Mesendoderm (in vitro differentiated cells): ENCODE data around the gene EZH2.

Experiments used
- DNase-seq: peaks from one replicate; pipeline ENCODE4 v3.0.0; 2013
- H2AK5ac ChIP-seq: 2 replicates; pipeline ENCODE4 v1.6.1; 2013; ENCODE audit warnings: low read length, inconsistent platforms
- H2BK120ac ChIP-seq: 2 replicates; pipeline ENCODE4 v1.6.1; 2013; ENCODE audit warnings: low read depth, mild to moderate bottlenecking, low read length, moderate library complexity, mixed read lengths
- H2BK15ac ChIP-seq: replicated peaks from 2 replicates; pipeline ENCODE4 v1.6.1; 2013; ENCODE audit warnings: low read depth, mild to moderate bottlenecking, moderate library complexity
- H2BK5ac ChIP-seq: 2 replicates; pipeline ENCODE4 v1.6.1; 2013; ENCODE audit warnings: low read length, inconsistent platforms
- H3K18ac ChIP-seq: 2 replicates; pipeline ENCODE4 v1.6.1; 2013; ENCODE audit warnings: mild to moderate bottlenecking, low read length, mixed read lengths
- H3K23ac ChIP-seq: one replicate; pipeline ENCODE4 v1.6.1; 2013; ENCODE audit warnings: low read length
- H3K27ac ChIP-seq: 2 replicates; pipeline ENCODE4 v1.5.1; 2013; ENCODE audit warnings: low read depth, mild to moderate bottlenecking, inconsistent platforms, low read length, moderate library complexity
- H3K27me3 ChIP-seq: 2 replicates; pipeline ENCODE4 v1.6.1; 2013; ENCODE audit warnings: low read length, control low read depth, mild to moderate bottlenecking, inconsistent platforms; ENCODE audit not compliant: insufficient read depth, poor library complexity
- H3K36me3 ChIP-seq: 2 replicates; pipeline ENCODE4 v1.6.1; 2013; ENCODE audit warnings: low read length, inconsistent platforms; ENCODE audit not compliant: control insufficient read depth, insufficient read depth
- H3K4ac ChIP-seq: one replicate; pipeline ENCODE4 v1.6.1; 2013; ENCODE audit warnings: low read depth, mild to moderate bottlenecking, low read length, moderate library complexity
- H3K4me1 ChIP-seq: 2 replicates; pipeline ENCODE4 v1.6.1; 2013; ENCODE audit warnings: low read depth, low read length, inconsistent platforms; ENCODE audit not compliant: control insufficient read depth
- H3K4me2 ChIP-seq: 2 replicates; pipeline ENCODE4 v1.6.1; 2013; ENCODE audit warnings: low read length
- H3K4me3 ChIP-seq: 2 replicates; pipeline ENCODE4 v1.5.1; 2013; ENCODE audit warnings: mild to moderate bottlenecking, low read length
- H3K56ac ChIP-seq: one replicate; pipeline ENCODE4 v1.6.1; 2013; ENCODE audit warnings: low read length
- H3K79me1 ChIP-seq: 2 replicates; pipeline ENCODE4 v1.6.1; 2013; ENCODE audit warnings: low read length, inconsistent platforms
- H3K79me2 ChIP-seq: 2 replicates; pipeline ENCODE4 v1.6.1; 2013; ENCODE audit warnings: mild to moderate bottlenecking, low read length; ENCODE audit not compliant: control insufficient read depth, insufficient read depth
- H3K9ac ChIP-seq: 2 replicates; pipeline ENCODE4 v1.6.1; 2013; ENCODE audit warnings: low read length, inconsistent platforms
- H4K5ac ChIP-seq: one replicate; pipeline ENCODE4 v1.6.1; 2013; ENCODE audit warnings: low read length
- H4K8ac ChIP-seq: one replicate; pipeline ENCODE4 v1.6.1; 2013; ENCODE audit warnings: low read depth, mild to moderate bottlenecking, control low read depth, low read length, moderate library complexity
- WGBS: extraction: QIAGEN DNeasy Blood & Tissue Kit; methylation state at CpG from one replicate; pipeline ENCODE4 v1.1.7; 2013; ENCODE audit warnings: low lambda C conversion rate, missing lambda C conversion rate; ENCODE audit not compliant: insufficient coverage; ENCODE audit errors: extremely low coverage; 5-methylcytosine and 5-hydroxymethylcytosine counted together

The EZH2 gene

GRCh38 chr7:148866362-148866761 is 17.7 kb downstream of the EZH2 start:
- Histone ChIP-seq H3K4me2 (no peak overlapping the region), H3K56ac (no peak overlapping the region), H3K23ac (no peak overlapping the region), H3K4me3 (no peak overlapping the region), H3K4me1 (no peaks in the 10 kb centered on the region), H2BK120ac (no peak overlapping the region), H3K79me2 (peaks cover 63% of the 10 kb centered on the region), H3K18ac (no peak overlapping the region), H3K4ac (no peak overlapping the region), H3K27me3 (no peaks in the 10 kb centered on the region), H3K79me1 (peaks cover 15% of the 10 kb centered on the region), H4K5ac (no peak overlapping the region), H3K9ac (no peak overlapping the region), H4K8ac (no peak overlapping the region), H2AK5ac (no peak overlapping the region), H3K36me3 (no peaks in the 10 kb centered on the region), H2BK5ac (no peak overlapping the region), H3K27ac (no peak overlapping the region), H2BK15ac (no peak overlapping the region)
- DNase-seq: no peak
- no CpG with 5 or more reads among the region's 6 CpGs for WGBS

GRCh38 chr7:148865283-148865682 is 18.8 kb downstream of the EZH2 start:
- no peak overlapping the region for H2BK15ac ChIP-seq
- no peak overlapping the region for H4K5ac ChIP-seq
- H3K56ac ChIP-seq: no peak overlapping the region
- H3K9ac ChIP-seq: no peak overlapping the region
- H2BK5ac ChIP-seq: no peak overlapping the region
- no peak overlapping the region for H3K27ac ChIP-seq
- no peak for DNase-seq
- H3K79me1 ChIP-seq: peaks cover 15% of the 10 kb centered on the region
- no peak overlapping the region for H3K4ac ChIP-seq
- H3K18ac ChIP-seq: no peak overlapping the region
- H3K4me3 ChIP-seq: no peak overlapping the region
- no peaks in the 10 kb centered on the region for H3K27me3 ChIP-seq
- 100% methylated on average over 1 of the region's 2 CpGs for whole genome bisulfite sequencing
- H3K79me2 ChIP-seq: peaks cover 60% of the 10 kb centered on the region
- H2BK120ac ChIP-seq: no peak overlapping the region
- H4K8ac ChIP-seq: no peak overlapping the region
- no peaks in the 10 kb centered on the region for H3K36me3 ChIP-seq
- H2AK5ac ChIP-seq: no peak overlapping the region
- no peak overlapping the region for H3K4me2 ChIP-seq
- H3K23ac ChIP-seq: no peak overlapping the region
- no peaks in the 10 kb centered on the region for H3K4me1 ChIP-seq

- no peak overlapping the region for H3K27ac ChIP-seq
- 100% methylated on average over 1 of the region's 2 CpGs for WGBS
- no peak overlapping the region for H2AK5ac ChIP-seq
- H3K27me3 ChIP-seq: no peaks in the 10 kb centered on the region
- H2BK120ac ChIP-seq: no peak overlapping the region
- H4K8ac ChIP-seq: no peak overlapping the region
- H3K79me2 ChIP-seq: peaks cover 53% of the 10 kb centered on the region
- no peak overlapping the region for H3K4me3 ChIP-seq
- H3K9ac ChIP-seq: no peak overlapping the region
- no peak for DNase-seq
- no peak overlapping the region for H3K4me2 ChIP-seq
- no peaks in the 10 kb centered on the region for H3K4me1 ChIP-seq
- H2BK5ac ChIP-seq: no peak overlapping the region
- H3K36me3 ChIP-seq: no peaks in the 10 kb centered on the region
- no peak overlapping the region for H3K18ac ChIP-seq
- no peak overlapping the region for H2BK15ac ChIP-seq
- H3K23ac ChIP-seq: no peak overlapping the region
- H3K79me1 ChIP-seq: peaks cover 8% of the 10 kb centered on the region
- H4K5ac ChIP-seq: no peak overlapping the region
- no peak overlapping the region for H3K56ac ChIP-seq
- H3K4ac ChIP-seq: no peak overlapping the region
Measured at GRCh38 chr7:148863324-148863723, 20.8 kb downstream of the EZH2 start.

GRCh38 chr7:148862481-148862880 is 21.6 kb downstream of the EZH2 start:
- Histone ChIP-seq H3K4me2 (no peak overlapping the region), H4K8ac (no peak overlapping the region), H3K79me2 (peaks cover 44% of the 10 kb centered on the region), H3K79me1 (peaks cover 5% of the 10 kb centered on the region), H2AK5ac (no peak overlapping the region), H3K27me3 (no peaks in the 10 kb centered on the region), H2BK15ac (no peak overlapping the region), H3K18ac (no peak overlapping the region), H3K4me1 (no peaks in the 10 kb centered on the region), H3K4ac (no peak overlapping the region), H2BK120ac (no peak overlapping the region), H3K9ac (no peak overlapping the region), H3K36me3 (no peaks in the 10 kb centered on the region), H3K4me3 (no peak overlapping the region), H3K56ac (no peak overlapping the region), H3K27ac (no peak overlapping the region), H4K5ac (no peak overlapping the region), H2BK5ac (no peak overlapping the region), H3K23ac (no peak overlapping the region)
- WGBS: no CpG with 5 or more reads among the region's 3 CpGs
- DNase-seq: no peak

GRCh38 chr7:148858489-148858888 is 25.6 kb downstream of the EZH2 start:
- H3K18ac ChIP-seq: no peak overlapping the region
- peaks cover 6% of the 10 kb centered on the region for H3K79me1 ChIP-seq
- no peaks in the 10 kb centered on the region for H3K36me3 ChIP-seq
- H3K9ac ChIP-seq: no peak overlapping the region
- no peak overlapping the region for H3K4me2 ChIP-seq
- peaks cover 42% of the 10 kb centered on the region for H3K79me2 ChIP-seq
- no peak overlapping the region for H3K4ac ChIP-seq
- no peak overlapping the region for H2BK15ac ChIP-seq
- no peak overlapping the region for H3K27ac ChIP-seq
- no peak overlapping the region for H3K56ac ChIP-seq
- no CpG with 5 or more reads among the region's 2 CpGs for WGBS
- no peaks in the 10 kb centered on the region for H3K27me3 ChIP-seq
- no peak overlapping the region for H4K5ac ChIP-seq
- no peaks in the 10 kb centered on the region for H3K4me1 ChIP-seq
- H2BK120ac ChIP-seq: no peak overlapping the region
- no peak overlapping the region for H3K23ac ChIP-seq
- H2BK5ac ChIP-seq: no peak overlapping the region
- H2AK5ac ChIP-seq: no peak overlapping the region
- no peak for DNase-seq
- H3K4me3 ChIP-seq: no peak overlapping the region
- no peak overlapping the region for H4K8ac ChIP-seq

- Histone ChIP-seq H3K4me2 (no peak overlapping the region), H3K4ac (no peak overlapping the region), H3K27me3 (no peaks in the 10 kb centered on the region), H3K36me3 (no peaks in the 10 kb centered on the region), H3K56ac (no peak overlapping the region), H2AK5ac (no peak overlapping the region), H3K23ac (no peak overlapping the region), H2BK15ac (no peak overlapping the region), H3K4me3 (no peak overlapping the region), H4K8ac (no peak overlapping the region), H3K9ac (no peak overlapping the region), H3K18ac (no peak overlapping the region), H2BK120ac (no peak overlapping the region), H4K5ac (no peak overlapping the region), H3K4me1 (peaks cover 3% of the 10 kb centered on the region), H2BK5ac (no peak overlapping the region), H3K79me1 (peaks cover 12% of the 10 kb centered on the region), H3K79me2 (peaks cover 46% of the 10 kb centered on the region), H3K27ac (no peak overlapping the region)
- DNase-seq: no peak
- WGBS: no CpG with 5 or more reads among the region's 5 CpGs
Measured at GRCh38 chr7:148856891-148857290, 27.2 kb downstream of the EZH2 start.
